ENCODE data around the gene KRTAP10-11.

The KRTAP10-11 gene

DNA sequence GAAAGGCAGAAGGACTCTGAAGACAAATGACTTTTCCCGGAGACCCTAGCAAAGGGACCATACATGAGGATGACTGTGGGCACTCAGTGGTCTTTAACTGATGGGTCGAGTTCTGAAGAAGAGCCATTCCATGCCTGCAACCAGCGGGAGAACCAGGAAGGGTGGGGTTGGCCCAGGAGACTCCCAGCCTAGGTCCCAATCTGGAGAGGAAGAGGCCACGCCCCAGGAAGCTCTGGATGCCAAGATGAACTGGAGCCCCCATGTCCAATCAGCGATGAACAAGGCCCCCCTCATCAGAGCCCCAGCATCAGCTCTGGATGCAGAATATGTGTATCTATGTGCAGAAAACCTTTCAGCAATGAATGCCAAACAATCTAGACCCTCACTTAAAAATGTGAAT is 5.5 kb upstream of the KRTAP10-11 start:
- Mint-ChIP-seq H3K9me3 (peaks cover 40% of the 10 kb centered on the region), H3K27ac (no peak overlapping the region), H3K36me3 (ENCODE audit: low read depth) (peaks cover 8% of the 10 kb centered on the region), H3K4me1 (ENCODE audit: low read depth) (no peaks in the 10 kb centered on the region), H3K4me3 (no peak overlapping the region), H3K27me3 (peaks cover 9% of the 10 kb centered on the region)
- no peak for DNase-seq

DNA sequence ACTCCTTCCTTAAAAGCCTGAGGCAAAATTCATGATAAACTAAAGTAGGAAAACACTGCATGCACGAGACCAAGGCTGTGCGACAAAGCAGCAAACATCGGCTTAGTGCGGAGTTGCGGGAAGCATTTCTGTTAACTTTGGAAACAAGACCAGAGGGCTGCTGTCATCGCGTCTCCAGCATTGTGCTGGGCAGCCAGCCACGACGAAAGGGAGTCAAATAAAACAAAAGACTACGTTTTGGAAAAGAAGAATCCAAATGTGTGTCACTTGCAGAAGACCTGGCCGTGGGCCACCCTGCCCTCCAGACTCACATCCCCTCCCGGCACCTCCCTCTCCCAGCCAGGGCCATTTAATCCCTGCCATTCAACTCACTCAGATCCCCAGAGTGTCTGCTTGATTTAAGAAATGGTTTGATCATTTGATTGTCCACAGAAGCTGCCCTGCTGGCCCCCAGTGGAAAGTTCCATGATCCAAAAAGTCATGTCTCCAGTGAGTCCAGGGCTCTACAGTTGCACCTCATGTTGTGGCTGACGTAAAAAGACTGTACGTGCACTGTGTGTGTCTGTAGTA is 2.4 kb upstream of the KRTAP10-11 start:
- H3K36me3 Mint-ChIP-seq (ENCODE audit: low read depth): peaks cover 8% of the 10 kb centered on the region
- H3K27ac Mint-ChIP-seq: no peak overlapping the region
- no peak for DNase-seq
- no peaks in the 10 kb centered on the region for H3K4me1 Mint-ChIP-seq (ENCODE audit: low read depth)
- H3K4me3 Mint-ChIP-seq: no peak overlapping the region
- H3K9me3 Mint-ChIP-seq: peaks cover 40% of the 10 kb centered on the region
- peaks cover 5% of the 10 kb centered on the region for H3K27me3 Mint-ChIP-seq

DNA sequence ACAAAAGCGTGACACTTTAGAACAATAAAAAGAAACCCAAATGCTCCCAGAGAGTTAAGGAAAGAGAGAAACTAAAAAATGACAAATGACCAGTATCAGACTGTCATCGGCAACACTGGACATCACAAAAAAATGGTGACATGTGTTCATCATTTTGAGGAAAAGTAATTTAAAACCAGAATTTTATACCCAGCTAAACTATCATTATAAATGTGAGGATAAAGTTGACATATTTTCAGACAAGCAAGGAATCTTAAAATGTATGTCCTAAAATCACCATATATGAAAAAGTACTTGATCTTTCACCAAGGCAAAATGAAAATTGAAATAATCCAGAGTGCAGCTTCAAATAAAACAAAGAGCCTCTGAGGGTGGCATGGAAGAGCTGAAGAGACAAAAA is 1.3 kb upstream of the KRTAP10-11 start:
- peaks cover 8% of the 10 kb centered on the region for H3K36me3 Mint-ChIP-seq (ENCODE audit: low read depth)
- H3K27ac Mint-ChIP-seq: no peak overlapping the region
- DNase-seq: no peak
- H3K4me3 Mint-ChIP-seq: no peak overlapping the region
- no peaks in the 10 kb centered on the region for H3K4me1 Mint-ChIP-seq (ENCODE audit: low read depth)
- peaks cover 3% of the 10 kb centered on the region for H3K27me3 Mint-ChIP-seq
- peaks cover 39% of the 10 kb centered on the region for H3K9me3 Mint-ChIP-seq

DNA sequence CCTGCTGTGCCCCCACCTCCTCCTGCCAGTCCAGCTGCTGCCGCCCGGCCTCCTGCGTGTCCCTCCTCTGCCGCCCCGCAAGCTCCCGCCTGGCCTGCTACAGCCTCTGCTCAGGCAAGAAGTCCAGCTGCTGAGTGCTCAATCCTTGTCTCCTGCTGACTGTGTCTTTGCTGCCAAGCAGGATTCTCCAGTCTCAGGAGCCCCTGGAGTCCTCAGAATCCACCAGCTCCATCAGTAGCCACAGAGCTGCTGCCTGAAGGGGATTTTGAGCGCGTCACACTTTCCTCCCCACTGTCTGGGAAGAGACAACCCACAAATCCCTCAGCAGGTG is 973 bp downstream of the KRTAP10-11 start:
- Mint-ChIP-seq H3K9me3 (peaks cover 28% of the 10 kb centered on the region), H3K27me3 (no peaks in the 10 kb centered on the region), H3K27ac (no peak overlapping the region), H3K4me3 (no peak overlapping the region), H3K36me3 (ENCODE audit: low read depth) (peaks cover 8% of the 10 kb centered on the region), H3K4me1 (ENCODE audit: low read depth) (no peaks in the 10 kb centered on the region)
- DNase-seq: no peak

DNA sequence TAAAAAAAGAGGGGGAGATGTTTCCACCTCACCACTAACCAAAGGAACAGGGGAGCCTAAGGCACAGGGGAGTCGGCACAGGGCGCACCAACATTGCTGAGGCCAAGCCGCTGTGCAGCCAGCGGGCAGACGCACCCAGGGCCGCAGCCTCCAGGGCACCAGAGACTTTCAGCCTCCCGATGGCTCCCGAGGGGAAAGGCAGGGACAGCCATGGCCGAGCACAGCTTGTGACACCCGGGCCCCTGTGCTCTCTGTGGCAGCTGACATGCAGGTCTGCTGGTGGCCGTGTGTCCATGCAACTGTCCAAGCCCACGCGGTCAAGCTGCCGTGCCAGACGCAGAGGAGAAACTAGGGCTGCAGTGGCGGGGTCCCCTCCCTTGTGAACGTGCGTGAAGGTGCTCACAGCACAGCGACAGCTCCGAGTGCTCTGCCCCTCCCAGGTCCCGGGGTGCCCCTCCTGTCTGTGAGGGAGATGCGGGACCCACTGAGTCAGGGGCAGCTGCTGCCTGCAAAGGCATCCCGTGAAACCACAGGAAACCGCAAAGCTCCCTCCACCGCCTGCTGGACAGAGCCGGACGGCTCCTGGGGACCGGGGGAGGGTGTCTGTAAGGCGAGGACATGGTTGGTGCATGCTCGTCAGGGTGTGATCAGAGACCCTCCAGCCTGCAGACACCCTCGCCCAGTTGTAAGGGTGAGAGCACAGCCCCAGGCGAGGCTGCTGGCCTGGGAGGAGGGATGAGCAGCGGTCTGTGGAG is 2.5 kb downstream of the KRTAP10-11 start:
- H3K4me3 Mint-ChIP-seq: no peak overlapping the region
- H3K36me3 Mint-ChIP-seq (ENCODE audit: low read depth): peaks cover 8% of the 10 kb centered on the region
- H3K9me3 Mint-ChIP-seq: peaks cover 18% of the 10 kb centered on the region
- H3K4me1 Mint-ChIP-seq (ENCODE audit: low read depth): peaks cover 3% of the 10 kb centered on the region
- DNase-seq: no peak
- no peak overlapping the region for H3K27ac Mint-ChIP-seq
- H3K27me3 Mint-ChIP-seq: no peaks in the 10 kb centered on the region

DNA sequence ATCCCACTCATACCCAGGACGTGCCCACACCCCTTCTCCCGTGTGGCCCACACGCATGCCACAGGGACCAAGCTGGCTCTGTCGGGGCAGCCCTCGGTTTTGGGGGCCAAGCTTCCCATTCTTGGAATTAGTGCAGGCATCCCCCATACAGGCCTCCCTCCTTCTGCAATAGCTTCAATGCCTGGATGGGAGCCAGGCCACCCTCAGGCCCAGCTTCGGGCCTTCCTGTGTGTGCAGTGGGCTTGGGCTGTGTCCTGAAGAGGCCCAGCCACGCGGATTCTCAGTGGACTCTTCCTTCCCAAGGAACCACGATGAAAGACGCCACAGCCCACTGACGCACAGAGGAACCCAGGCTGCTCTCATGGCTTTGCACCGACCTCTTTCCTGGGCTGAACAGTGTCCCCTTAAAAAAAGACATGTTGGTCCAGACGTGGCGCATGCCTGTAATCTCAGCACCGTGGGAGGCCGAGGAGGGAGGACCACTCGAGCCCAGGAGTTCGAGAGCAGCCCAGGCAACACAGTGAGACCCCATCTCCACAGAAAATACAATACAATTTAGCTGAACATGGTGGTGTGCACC is 3.4 kb downstream of the KRTAP10-11 start:
- Mint-ChIP-seq H3K4me1 (ENCODE audit: low read depth) (peaks cover 12% of the 10 kb centered on the region), H3K4me3 (no peak overlapping the region), H3K9me3 (peaks cover 10% of the 10 kb centered on the region), H3K27me3 (no peaks in the 10 kb centered on the region), H3K36me3 (ENCODE audit: low read depth) (peaks cover 5% of the 10 kb centered on the region), H3K27ac (no peak overlapping the region)
- DNase-seq: no peak

DNA sequence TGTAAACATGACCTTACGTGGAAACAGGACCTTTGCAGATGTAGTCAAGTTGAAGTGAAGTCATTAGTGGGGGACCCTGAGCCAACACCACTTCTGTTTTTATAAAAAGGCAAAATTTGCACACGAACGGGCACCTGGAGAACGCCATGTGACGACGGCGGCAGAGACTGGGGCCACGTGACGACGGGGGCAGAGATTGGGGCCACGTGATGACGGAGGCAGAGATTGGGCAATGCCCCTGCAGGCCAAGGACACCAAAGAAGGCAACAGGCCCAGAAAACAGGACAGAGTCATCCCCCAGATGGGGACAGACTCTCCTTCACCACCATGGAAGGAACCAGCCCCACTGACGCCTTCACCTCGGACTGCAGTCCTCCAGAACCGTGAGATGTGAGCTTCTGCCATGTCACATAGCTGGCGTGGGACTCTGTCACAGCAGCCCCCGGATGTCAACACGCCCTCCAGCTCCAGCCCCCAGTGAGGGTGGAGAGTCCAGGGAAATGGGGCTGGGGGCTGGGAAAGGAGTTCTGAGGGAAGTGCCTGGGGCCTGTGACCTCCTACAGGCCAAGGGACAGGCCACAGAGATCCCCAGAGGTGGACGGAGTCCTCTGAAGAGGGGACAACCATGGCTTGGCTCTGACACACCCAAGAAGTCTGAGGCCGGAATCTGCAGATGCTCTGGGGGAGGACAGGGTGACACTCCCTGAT is 4.2 kb downstream of the KRTAP10-11 start:
- Mint-ChIP-seq H3K27ac (no peak overlapping the region), H3K4me1 (ENCODE audit: low read depth) (peaks cover 19% of the 10 kb centered on the region), H3K9me3 (peaks cover 8% of the 10 kb centered on the region), H3K27me3 (no peaks in the 10 kb centered on the region), H3K4me3 (no peak overlapping the region), H3K36me3 (ENCODE audit: low read depth) (no peaks in the 10 kb centered on the region)
- no peak for DNase-seq

DNA sequence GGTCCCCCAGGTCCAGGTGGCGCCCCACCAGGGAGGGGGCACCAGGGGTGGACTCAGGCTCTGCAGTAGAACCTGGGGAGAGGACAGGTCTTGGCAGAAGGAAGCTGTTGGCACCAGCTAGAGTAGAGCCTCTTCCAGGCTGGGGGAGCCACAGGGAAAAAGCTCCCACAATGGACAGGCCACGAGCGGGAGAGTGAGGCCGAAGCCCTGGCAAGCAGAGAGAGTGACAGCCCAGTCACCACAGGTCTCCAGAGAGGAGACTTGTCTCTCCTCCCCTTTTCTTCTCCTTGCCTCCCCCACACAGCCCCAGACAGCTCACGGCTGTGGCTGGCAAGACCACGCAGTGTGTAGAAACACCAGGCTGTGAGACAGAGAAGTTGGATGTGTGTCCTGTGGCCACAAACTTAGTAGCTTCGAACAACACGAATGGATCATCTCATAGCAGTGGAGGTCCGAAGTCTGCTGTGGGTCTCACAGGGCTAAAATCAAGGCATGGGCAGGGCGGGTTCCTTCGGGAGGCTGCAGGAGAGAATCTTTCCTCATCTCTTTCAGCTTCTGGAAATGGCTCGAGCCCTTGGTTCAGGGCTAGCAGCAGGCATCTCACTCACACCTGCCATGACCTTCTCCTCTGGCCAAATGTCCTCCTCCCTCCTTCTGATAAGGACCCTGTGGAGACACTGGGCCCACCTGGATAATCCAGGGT is 4.9 kb downstream of the KRTAP10-11 start:
- DNase-seq: no peak
- H3K27me3 Mint-ChIP-seq: no peaks in the 10 kb centered on the region
- no peak overlapping the region for H3K4me3 Mint-ChIP-seq
- H3K27ac Mint-ChIP-seq: no peak overlapping the region
- peaks cover 9% of the 10 kb centered on the region for H3K9me3 Mint-ChIP-seq
- H3K4me1 Mint-ChIP-seq (ENCODE audit: low read depth): peaks cover 24% of the 10 kb centered on the region
- H3K36me3 Mint-ChIP-seq (ENCODE audit: low read depth): peaks cover 3% of the 10 kb centered on the region

DNA sequence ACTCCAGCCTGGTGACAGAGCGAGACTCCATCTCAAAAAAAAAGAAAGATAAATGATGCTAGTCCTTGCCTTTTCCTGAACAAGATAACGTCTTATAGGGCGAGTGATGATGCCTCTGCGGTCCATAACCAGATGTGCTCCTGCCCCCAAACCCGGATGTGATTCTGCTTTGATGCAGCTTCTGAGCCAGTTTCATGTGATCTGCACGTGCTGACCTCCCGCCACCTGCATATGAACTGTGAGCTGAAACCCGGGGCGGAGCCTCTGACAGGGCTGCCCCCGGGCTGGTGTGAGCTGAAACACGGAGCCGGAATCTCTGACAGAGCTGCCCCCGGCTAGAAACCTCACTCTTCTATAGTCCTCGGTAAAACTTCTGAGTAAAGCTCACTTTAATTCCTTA is 6.9 kb downstream of the KRTAP10-11 start:
- H3K36me3 Mint-ChIP-seq (ENCODE audit: low read depth): peaks cover 11% of the 10 kb centered on the region
- H3K4me1 Mint-ChIP-seq (ENCODE audit: low read depth): peaks cover 41% of the 10 kb centered on the region
- H3K27ac Mint-ChIP-seq: no peak overlapping the region
- no peaks in the 10 kb centered on the region for H3K27me3 Mint-ChIP-seq
- no peak overlapping the region for H3K4me3 Mint-ChIP-seq
- DNase-seq: no peak
- H3K9me3 Mint-ChIP-seq: peaks cover 25% of the 10 kb centered on the region

DNA sequence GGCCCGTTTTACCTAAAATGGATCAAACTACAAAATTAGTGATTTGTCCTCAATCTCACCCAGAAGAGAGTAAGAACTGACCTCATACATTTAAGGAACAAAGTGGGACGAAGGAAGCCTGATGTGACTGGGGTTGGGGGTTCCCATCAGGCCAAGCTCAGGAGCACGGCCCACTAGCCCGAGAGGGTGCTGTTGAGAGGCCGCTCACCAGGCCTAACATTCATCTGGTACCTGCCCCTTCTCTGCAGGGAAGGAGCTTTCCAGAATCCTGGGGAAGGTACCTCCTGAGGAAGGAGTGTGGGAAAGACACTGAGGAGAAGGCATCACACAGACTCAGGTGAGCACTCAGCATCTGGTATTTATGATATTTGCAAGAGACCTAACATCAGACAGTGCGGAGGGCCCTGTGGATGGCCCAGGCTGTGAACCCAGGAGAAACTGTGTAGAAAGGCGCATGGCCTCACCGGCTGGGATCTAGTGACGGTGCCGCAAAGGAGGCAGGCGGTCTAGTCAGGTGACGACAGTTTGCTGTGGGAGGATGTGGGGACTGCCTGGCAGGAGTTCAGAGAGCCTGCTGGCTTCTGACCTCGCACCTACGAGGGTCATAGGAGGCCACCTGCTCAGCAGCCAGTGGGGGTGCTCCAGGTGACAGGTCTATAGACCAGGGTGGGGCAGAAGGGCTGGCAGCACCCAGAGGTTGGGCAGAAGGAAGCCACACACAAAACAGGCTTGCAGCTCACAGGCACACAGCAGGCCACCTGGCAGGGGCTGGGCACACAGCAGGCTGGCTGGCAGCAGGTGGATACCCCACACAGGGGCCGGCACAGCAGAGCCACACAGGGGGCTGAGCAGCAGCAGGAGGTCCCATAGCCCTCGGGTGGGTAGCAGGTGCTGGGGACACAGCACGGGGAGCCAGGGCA is 7.7 kb downstream of the KRTAP10-11 start:
- Mint-ChIP-seq H3K4me3 (no peak overlapping the region), H3K27me3 (no peaks in the 10 kb centered on the region), H3K4me1 (ENCODE audit: low read depth) (peaks cover 49% of the 10 kb centered on the region), H3K27ac (no peak overlapping the region), H3K9me3 (peaks cover 26% of the 10 kb centered on the region), H3K36me3 (ENCODE audit: low read depth) (peaks cover 11% of the 10 kb centered on the region)
- peak; percentile 49 for DNase-seq

DNA sequence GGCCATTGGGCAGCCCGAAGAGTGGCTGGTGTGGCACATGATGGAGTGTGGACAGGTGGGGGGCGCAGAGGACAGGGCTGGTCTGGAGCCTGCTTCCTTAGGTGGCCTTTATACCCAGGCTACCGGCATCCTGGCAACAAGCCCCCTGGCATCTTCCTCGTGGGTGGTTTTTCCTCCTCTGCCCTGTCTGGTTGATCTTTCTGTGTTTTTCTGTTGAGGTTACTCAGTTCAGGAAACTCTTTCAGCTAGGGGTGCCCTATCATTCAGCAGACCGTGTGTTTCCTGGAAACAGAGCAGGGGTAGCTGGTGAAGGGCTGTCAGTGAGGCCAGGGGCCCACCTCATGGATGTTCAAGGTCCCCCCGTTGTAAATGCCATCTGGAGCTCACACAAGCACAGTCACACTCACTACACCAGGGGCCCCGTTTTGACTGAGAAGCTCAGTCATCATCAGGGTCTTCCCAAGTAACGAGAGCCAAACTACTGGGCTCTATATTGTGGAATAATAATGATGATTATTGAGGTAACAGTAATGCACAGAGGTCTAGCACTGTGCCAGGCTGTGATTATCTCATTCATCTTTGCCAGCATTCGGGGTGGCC is 8.5 kb downstream of the KRTAP10-11 start, which contains the start of gene KRTAP12-4:
Gene KRTAP12-4 (minus strand): TSS at position 84 of the 600 bp plus-strand sequence. CDS start 45 bp downstream, at position 39.
- H3K27me3 Mint-ChIP-seq: no peaks in the 10 kb centered on the region
- peaks cover 54% of the 10 kb centered on the region for H3K4me1 Mint-ChIP-seq (ENCODE audit: low read depth)
- H3K9me3 Mint-ChIP-seq: peaks cover 26% of the 10 kb centered on the region
- no peak for DNase-seq
- H3K27ac Mint-ChIP-seq: no peak within 1 kb of the TSS
- peaks cover 11% of the 10 kb centered on the region for H3K36me3 Mint-ChIP-seq (ENCODE audit: low read depth)
- no peak within 1 kb of the TSS for H3K4me3 Mint-ChIP-seq

DNA sequence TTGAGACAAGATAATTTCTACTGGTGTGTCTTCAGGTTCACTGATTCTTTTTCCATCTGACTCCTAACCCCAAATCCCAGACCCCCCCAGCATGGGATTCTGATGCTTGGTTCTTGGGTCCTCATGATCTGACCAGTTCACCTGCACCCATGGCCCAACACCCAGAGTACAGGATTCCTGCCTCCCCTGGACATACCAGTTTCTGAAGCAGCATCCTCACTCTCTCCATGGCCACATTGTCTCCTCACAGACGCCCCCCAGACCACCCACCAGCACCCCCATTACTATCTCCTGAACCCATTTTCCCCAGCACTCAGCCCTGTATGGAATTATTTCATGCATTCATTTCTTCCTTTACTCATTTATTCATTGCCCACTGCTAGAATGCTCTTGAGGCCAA is 10.7 kb downstream of the KRTAP10-11 start:
- no peak overlapping the region for H3K4me3 Mint-ChIP-seq
- peaks cover 11% of the 10 kb centered on the region for H3K36me3 Mint-ChIP-seq (ENCODE audit: low read depth)
- no peaks in the 10 kb centered on the region for H3K27me3 Mint-ChIP-seq

More for the DNA sequence above, 10.7 kb downstream of the KRTAP10-11 start:
- DNase-seq: no peak
- H3K9me3 Mint-ChIP-seq: peaks cover 30% of the 10 kb centered on the region
- no peak overlapping the region for H3K27ac Mint-ChIP-seq
- H3K4me1 Mint-ChIP-seq (ENCODE audit: low read depth): peaks cover 56% of the 10 kb centered on the region

All from activated T-cell treated with anti-CD3 and anti-CD28 coated beads, Interleukin-2, amount 50 U/mL, for 24 hours (primary cell).